ENCODE measurements around the gene HCFC2. TPM values are rescaled to one million over a fixed set of nuclear protein-coding genes. Genes with fewer than 3 reads are reported as not detected.

The HCFC2 gene
- total RNA-seq, 1 donor from 2014 or later: 25.1 TPM

DNA sequence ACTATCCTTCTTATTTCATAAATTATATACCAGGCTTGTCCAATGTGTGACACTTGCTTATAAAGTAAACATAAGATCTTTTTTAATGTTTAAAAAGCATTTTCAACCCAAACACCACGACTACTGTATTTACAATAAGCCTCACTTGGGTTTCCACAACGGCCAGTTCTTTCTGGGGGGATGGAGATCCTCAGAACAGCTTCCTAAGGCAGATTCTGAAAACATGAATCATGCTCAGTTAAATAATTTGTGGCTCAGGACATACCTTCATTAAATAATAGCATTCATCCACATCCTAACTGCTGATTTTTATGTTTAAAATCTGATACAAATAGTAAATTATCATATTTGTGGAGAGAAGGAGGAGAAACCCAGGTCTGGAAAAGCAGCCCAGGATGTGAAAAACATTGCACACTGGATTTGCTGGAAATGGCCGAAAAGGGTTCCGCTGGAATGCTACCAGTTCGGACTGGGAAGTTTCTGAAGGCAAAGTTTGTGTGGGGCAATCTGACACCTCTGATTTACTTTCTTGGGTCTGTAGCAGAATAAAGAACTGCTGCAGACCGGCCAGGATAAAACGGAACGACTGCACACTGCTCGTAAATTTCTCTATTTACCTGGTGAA is 14.9 kb upstream of the HCFC2 start:
- Mint-ChIP-seq H3K36me3 (ENCODE audit: unreplicated experiment) (no peaks in the 10 kb centered on the region), H3K27ac (ENCODE audit: unreplicated experiment) (no peak overlapping the region), H3K4me3 (ENCODE audit: unreplicated experiment) (peak overlapping the region; percentile 75), H3K27me3 (ENCODE audit: unreplicated experiment) (no peaks in the 10 kb centered on the region), H3K4me1 (ENCODE audit: low read depth, unreplicated experiment) (peaks cover 2% of the 10 kb centered on the region), H3K9me3 (ENCODE audit: unreplicated experiment) (no peaks in the 10 kb centered on the region)
- TF ChIP-seq, protein P1, sequence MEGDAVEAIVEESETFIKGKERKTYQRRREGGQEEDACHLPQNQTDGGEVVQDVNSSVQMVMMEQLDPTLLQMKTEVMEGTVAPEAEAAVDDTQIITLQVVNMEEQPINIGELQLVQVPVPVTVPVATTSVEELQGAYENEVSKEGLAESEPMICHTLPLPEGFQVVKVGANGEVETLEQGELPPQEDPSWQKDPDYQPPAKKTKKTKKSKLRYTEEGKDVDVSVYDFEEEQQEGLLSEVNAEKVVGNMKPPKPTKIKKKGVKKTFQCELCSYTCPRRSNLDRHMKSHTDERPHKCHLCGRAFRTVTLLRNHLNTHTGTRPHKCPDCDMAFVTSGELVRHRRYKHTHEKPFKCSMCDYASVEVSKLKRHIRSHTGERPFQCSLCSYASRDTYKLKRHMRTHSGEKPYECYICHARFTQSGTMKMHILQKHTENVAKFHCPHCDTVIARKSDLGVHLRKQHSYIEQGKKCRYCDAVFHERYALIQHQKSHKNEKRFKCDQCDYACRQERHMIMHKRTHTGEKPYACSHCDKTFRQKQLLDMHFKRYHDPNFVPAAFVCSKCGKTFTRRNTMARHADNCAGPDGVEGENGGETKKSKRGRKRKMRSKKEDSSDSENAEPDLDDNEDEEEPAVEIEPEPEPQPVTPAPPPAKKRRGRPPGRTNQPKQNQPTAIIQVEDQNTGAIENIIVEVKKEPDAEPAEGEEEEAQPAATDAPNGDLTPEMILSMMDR (IDR thresholded peaks at IDR 0.05; ENCODE audit: partially characterized antibody, unreplicated experiment): no peak
- DNase-seq: no peak

DNA sequence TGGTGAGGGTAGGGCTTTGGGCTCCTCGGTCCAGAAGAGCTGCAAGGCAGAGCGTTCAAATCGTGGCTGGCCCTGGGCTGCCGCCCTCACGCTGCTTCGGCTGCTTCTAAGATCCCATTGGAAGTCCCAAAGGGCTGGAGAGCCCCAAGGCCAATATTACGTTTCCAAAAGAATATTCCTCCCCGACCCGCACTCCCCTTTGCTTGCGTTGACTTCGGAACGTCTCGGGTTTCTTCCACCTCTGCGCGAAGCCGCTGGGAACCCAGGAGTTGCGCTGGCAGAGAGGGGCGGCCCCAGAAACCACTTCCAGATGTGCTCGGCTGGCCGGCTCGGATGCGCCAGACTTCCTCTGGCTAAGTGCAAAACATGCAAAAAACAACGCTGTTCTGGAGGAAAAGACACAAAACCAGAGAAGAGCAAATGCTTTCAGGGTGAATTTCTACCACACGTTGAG is 14.4 kb upstream of the HCFC2 start, which contains the start of gene GLT8D2:
GLT8D2 (minus strand) TSS at position 285 of the 454 bp plus-strand sequence. CDS start 30,539 bp downstream, outside the sequence.
- Mint-ChIP-seq H3K27me3 (ENCODE audit: unreplicated experiment) (no peaks in the 10 kb centered on the region), H3K4me1 (ENCODE audit: low read depth, unreplicated experiment) (peaks cover 2% of the 10 kb centered on the region), H3K36me3 (ENCODE audit: unreplicated experiment) (no peaks in the 10 kb centered on the region), H3K4me3 (ENCODE audit: unreplicated experiment) (peak within 1 kb of the TSS; percentile 75), H3K27ac (ENCODE audit: unreplicated experiment) (no peak within 1 kb of the TSS), H3K9me3 (ENCODE audit: unreplicated experiment) (no peaks in the 10 kb centered on the region)
- TF ChIP-seq, protein P1 (IDR thresholded peaks at IDR 0.05; ENCODE audit: partially characterized antibody, unreplicated experiment): no peak
- peak; percentile 34 for DNase-seq

DNA sequence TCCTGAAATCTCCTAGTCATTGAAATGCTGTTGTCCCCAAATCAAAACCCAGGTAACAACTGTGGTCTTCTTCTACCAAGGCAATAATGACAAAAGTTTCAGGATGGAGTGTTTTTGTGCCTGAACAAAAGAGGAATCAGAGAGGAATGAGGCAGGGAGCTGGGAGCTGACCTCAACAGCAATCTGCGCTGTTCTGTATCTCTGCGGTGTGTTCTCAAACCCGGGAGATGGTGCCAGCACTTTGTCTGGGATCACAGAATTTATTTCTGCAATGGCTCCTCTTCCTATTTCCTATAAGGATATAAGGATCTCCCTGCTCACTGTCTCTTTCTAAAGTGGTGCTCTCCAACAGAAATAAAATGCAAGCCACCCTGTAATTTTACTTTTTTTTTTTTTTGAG is 13.9 kb upstream of the HCFC2 start:
- Mint-ChIP-seq H3K27me3 (ENCODE audit: unreplicated experiment) (no peaks in the 10 kb centered on the region), H3K4me1 (ENCODE audit: low read depth, unreplicated experiment) (peaks cover 2% of the 10 kb centered on the region), H3K36me3 (ENCODE audit: unreplicated experiment) (no peaks in the 10 kb centered on the region), H3K9me3 (ENCODE audit: unreplicated experiment) (no peaks in the 10 kb centered on the region), H3K27ac (ENCODE audit: unreplicated experiment) (no peak overlapping the region), H3K4me3 (ENCODE audit: unreplicated experiment) (peak overlapping the region; percentile 75)
- no peak for DNase-seq
- TF ChIP-seq, protein P1 (IDR thresholded peaks at IDR 0.05; ENCODE audit: partially characterized antibody, unreplicated experiment): no peak

DNA sequence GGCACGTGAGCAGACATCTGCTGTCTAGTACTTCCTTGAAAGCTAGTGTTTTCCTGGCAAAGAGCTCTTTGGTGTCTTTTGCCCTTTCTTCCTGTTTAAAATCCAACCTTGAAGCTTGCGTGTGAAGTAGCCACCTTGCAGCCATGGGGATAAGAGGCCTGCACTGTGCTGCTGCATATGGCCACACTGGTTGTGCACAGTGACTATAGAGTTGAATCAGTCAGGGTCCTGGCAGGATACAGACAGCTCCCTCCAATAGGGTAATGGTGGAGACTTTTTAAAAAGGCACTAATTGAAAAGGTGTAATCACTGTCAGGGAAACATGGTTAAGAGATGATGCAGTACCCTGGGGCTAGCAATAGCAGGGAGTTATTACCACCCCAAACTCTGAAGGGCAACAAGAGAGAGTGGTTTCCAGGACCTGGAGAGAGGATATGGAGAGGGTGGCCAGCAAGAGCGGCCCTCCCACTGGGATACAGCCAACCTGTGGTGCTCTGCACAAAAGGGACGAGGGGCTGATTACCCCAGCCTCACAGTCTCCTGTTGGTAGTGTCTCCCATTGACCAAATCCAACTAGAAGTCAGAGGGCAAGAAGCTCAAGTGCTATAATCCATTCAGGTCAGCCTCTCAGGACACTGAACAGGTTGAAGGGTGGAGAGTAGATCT is 9.5 kb upstream of the HCFC2 start:
- Mint-ChIP-seq H3K9me3 (ENCODE audit: unreplicated experiment) (peaks cover 2% of the 10 kb centered on the region), H3K36me3 (ENCODE audit: unreplicated experiment) (no peaks in the 10 kb centered on the region), H3K27me3 (ENCODE audit: unreplicated experiment) (no peaks in the 10 kb centered on the region), H3K27ac (ENCODE audit: unreplicated experiment) (no peak overlapping the region), H3K4me3 (ENCODE audit: unreplicated experiment) (no peak overlapping the region), H3K4me1 (ENCODE audit: low read depth, unreplicated experiment) (peaks cover 18% of the 10 kb centered on the region)
- no peak for DNase-seq
- TF ChIP-seq, protein P1 (IDR thresholded peaks at IDR 0.05; ENCODE audit: partially characterized antibody, unreplicated experiment): no peak
